Neural cell (in vitro differentiated cells): ENCODE measurements around the gene C12orf60. TPM values are rescaled to one million over a fixed set of nuclear protein-coding genes. Genes with fewer than 3 reads are reported as not detected.

Experiments
- H2AFZ ChIP-seq: fragments of 200-600, 300-800 bp; sonication (generic), shearing (Covaris generic); 2 replicates; pipeline ENCODE4 v1.6.0; 2014; ENCODE audit warnings: low read depth, mild to moderate bottlenecking, antibody characterized with exemption, low read length, moderate library complexity
- H3F3A ChIP-seq: fragments of 200-600 bp; shearing (Covaris generic); 2 replicates; pipeline ENCODE4 v1.6.1; 2016; ENCODE audit warnings: mild to moderate bottlenecking, moderate library complexity, mixed read lengths, antibody characterized with exemption, low read length; ENCODE audit not compliant: insufficient read depth, poor library complexity, severe bottlenecking
- H3K27ac ChIP-seq: fragments of 200-600, 300-800 bp; sonication (generic), shearing (Covaris generic); 2 replicates; pipeline ENCODE4 v1.5.1; 2014; ENCODE audit warnings: mild to moderate bottlenecking, low read length, moderate library complexity
- H3K27me3 ChIP-seq: fragments of 300-800, 200-600 bp; sonication (generic), shearing (Covaris generic); 2 replicates; pipeline ENCODE4 v1.6.0; 2014; ENCODE audit warnings: mild to moderate bottlenecking, low read depth, low read length, moderate library complexity; ENCODE audit not compliant: insufficient read depth
- H3K36me3 ChIP-seq: fragments of 300-800, 200-600 bp; sonication (generic), shearing (Covaris generic); 2 replicates; pipeline ENCODE4 v1.5.1; 2014; ENCODE audit warnings: mild to moderate bottlenecking, antibody characterized with exemption, low read length, moderate library complexity; ENCODE audit not compliant: insufficient read depth
- H3K4me2 ChIP-seq: fragments of 300-800, 200-600 bp; sonication (generic), shearing (Covaris generic); 2 replicates; pipeline ENCODE4 v1.6.0; 2014; ENCODE audit warnings: mild to moderate bottlenecking, low read length
- H3K4me3 ChIP-seq: fragments of 300-800, 200-600 bp; sonication (generic), shearing (Covaris generic); 2 replicates; pipeline ENCODE4 v1.5.1; 2014; ENCODE audit warnings: mild to moderate bottlenecking, low read length, moderate library complexity
- H3K79me2 ChIP-seq: fragments of 200-600 bp; shearing (Covaris generic); replicated peaks from 2 replicates; pipeline ENCODE4 v1.6.0; 2014; ENCODE audit warnings: mild to moderate bottlenecking, low read length, moderate library complexity; ENCODE audit not compliant: insufficient read depth
- H3K9ac ChIP-seq: fragments of 300-800, 200-600 bp; sonication (generic), shearing (Covaris generic); 2 replicates; pipeline ENCODE4 v1.6.1; 2016; ENCODE audit warnings: mild to moderate bottlenecking, low read length, mixed read lengths
- H3K9me2 ChIP-seq: fragments of 200-600 bp; shearing (Covaris generic); 2 replicates; pipeline ENCODE4 v1.6.1; 2016; ENCODE audit warnings: mild to moderate bottlenecking, low read length, mixed read lengths; ENCODE audit not compliant: insufficient read depth
- H3K9me3 ChIP-seq: fragments of 200-600, 300-800 bp; sonication (generic), shearing (Covaris generic); 2 replicates; pipeline ENCODE4 v1.6.1; 2016; ENCODE audit warnings: mild to moderate bottlenecking, mixed run types, low read length, moderate library complexity, mixed read lengths
- H4K20me1 ChIP-seq: fragments of 200-600 bp; shearing (Covaris generic); 2 replicates; pipeline ENCODE4 v1.6.1; 2016; ENCODE audit warnings: mild to moderate bottlenecking, mixed run types; ENCODE audit not compliant: insufficient read depth
- EP300 ChIP-seq: fragments of 450-650 bp; conservative IDR thresholded peaks from 2 replicates; pipeline ENCODE4 v1.6.1; 2014; ENCODE audit warnings: antibody characterized with exemption, mild to moderate bottlenecking, moderate library complexity; ENCODE audit not compliant: poor library complexity, severe bottlenecking
- EZH2 ChIP-seq: fragments of 200-600, 300-800 bp; shearing (Covaris generic), sonication (generic); IDR thresholded peaks from 2 replicates; pipeline ENCODE4 v1.6.1; 2014; ENCODE audit warnings: antibody characterized with exemption, low read length, borderline replicate concordance, mild to moderate bottlenecking; ENCODE audit not compliant: insufficient read depth, poor library complexity, severe bottlenecking
- MXI1 ChIP-seq: fragments of 450-650 bp; conservative IDR thresholded peaks from 2 replicates; pipeline ENCODE4 v1.6.1; 2014; ENCODE audit warnings: antibody characterized with exemption, mild to moderate bottlenecking; ENCODE audit not compliant: poor library complexity, severe bottlenecking
- POLR2AphosphoS5 ChIP-seq: IDR thresholded peaks from 2 replicates; pipeline ENCODE4 v1.6.1; 2012
- RAD21 ChIP-seq: fragments of 450-650 bp; conservative IDR thresholded peaks from 2 replicates; pipeline ENCODE4 v1.6.1; 2014; ENCODE audit warnings: antibody characterized with exemption, mild to moderate bottlenecking, moderate library complexity
- SMC3 ChIP-seq: fragments of 450-650 bp; conservative IDR thresholded peaks from 2 replicates; pipeline ENCODE4 v1.6.1; 2014; ENCODE audit warnings: antibody characterized with exemption, mild to moderate bottlenecking, moderate library complexity; ENCODE audit not compliant: poor library complexity
- TAF1 ChIP-seq: IDR thresholded peaks from 2 replicates; pipeline ENCODE4 v1.6.1; 2012; ENCODE audit warnings: low read depth
- polyA plus RNA-seq: library from polyadenylated mRNA; depleted of rRNA; stranded (reverse); fragments of >200 nt; gene quantifications from 2 replicates; pipeline ENCODE4 v1.2.3, GENCODE V29; 2014
- TF ChIP-seq, protein P1 (sequence below): IDR thresholded peaks from 2 replicates; pipeline ENCODE4 v1.6.1; 2012; ENCODE audit warnings: borderline replicate concordance
- TF ChIP-seq, protein P2 (sequence below): fragments of 450-650 bp; IDR thresholded peaks from 2 replicates; pipeline ENCODE4 v1.5.1; 2014; ENCODE audit warnings: antibody characterized with exemption, mild to moderate bottlenecking, moderate library complexity; ENCODE audit not compliant: poor library complexity, severe bottlenecking

The C12orf60 gene
- polyA plus RNA-seq, 1 donor from 2014 or later = 4.8 TPM

DNA sequence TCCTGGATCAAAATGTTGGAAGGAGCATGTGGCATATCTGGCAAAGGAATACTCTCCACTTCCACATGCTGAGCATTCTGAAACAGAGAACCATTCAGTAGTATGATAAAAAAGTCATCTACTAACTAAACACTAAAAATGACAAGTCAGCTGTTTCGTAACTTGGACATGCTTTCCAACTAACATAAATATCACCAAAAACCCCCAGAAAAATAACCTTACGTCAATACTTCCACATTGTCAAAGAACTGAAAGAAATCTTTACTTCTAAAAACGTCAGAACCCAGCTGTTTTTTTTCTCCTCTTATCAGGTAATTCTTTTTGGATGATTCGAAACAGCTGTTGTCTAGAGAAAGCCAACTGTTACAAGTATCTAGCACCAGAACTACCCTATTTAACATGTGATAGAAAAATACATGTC, 8.4 kb upstream of the C12orf60 start:
- no peak overlapping the region for H3K27ac ChIP-seq
- H3K79me2 ChIP-seq = peaks cover 23% of the 10 kb centered on the region
- no peaks in the 10 kb centered on the region for H3F3A ChIP-seq
- no peak overlapping the region for H2AFZ ChIP-seq
- peaks cover 35% of the 10 kb centered on the region for H3K36me3 ChIP-seq
- no peak for TF ChIP-seq POLR2AphosphoS5
- TF ChIP-seq TAF1 = no peak
- TF ChIP-seq, protein P1, sequence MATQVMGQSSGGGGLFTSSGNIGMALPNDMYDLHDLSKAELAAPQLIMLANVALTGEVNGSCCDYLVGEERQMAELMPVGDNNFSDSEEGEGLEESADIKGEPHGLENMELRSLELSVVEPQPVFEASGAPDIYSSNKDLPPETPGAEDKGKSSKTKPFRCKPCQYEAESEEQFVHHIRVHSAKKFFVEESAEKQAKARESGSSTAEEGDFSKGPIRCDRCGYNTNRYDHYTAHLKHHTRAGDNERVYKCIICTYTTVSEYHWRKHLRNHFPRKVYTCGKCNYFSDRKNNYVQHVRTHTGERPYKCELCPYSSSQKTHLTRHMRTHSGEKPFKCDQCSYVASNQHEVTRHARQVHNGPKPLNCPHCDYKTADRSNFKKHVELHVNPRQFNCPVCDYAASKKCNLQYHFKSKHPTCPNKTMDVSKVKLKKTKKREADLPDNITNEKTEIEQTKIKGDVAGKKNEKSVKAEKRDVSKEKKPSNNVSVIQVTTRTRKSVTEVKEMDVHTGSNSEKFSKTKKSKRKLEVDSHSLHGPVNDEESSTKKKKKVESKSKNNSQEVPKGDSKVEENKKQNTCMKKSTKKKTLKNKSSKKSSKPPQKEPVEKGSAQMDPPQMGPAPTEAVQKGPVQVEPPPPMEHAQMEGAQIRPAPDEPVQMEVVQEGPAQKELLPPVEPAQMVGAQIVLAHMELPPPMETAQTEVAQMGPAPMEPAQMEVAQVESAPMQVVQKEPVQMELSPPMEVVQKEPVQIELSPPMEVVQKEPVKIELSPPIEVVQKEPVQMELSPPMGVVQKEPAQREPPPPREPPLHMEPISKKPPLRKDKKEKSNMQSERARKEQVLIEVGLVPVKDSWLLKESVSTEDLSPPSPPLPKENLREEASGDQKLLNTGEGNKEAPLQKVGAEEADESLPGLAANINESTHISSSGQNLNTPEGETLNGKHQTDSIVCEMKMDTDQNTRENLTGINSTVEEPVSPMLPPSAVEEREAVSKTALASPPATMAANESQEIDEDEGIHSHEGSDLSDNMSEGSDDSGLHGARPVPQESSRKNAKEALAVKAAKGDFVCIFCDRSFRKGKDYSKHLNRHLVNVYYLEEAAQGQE = no peak
- no peak for TF ChIP-seq EP300
- no peak for TF ChIP-seq RAD21
- H3K4me3 ChIP-seq = no peak overlapping the region
- H3K27me3 ChIP-seq = no peaks in the 10 kb centered on the region
- H4K20me1 ChIP-seq = no peaks in the 10 kb centered on the region
- H3K9me3 ChIP-seq = no peaks in the 10 kb centered on the region
- no peak overlapping the region for H3K4me2 ChIP-seq
- H3K9ac ChIP-seq = no peak overlapping the region
- no peaks in the 10 kb centered on the region for H3K9me2 ChIP-seq

DNA sequence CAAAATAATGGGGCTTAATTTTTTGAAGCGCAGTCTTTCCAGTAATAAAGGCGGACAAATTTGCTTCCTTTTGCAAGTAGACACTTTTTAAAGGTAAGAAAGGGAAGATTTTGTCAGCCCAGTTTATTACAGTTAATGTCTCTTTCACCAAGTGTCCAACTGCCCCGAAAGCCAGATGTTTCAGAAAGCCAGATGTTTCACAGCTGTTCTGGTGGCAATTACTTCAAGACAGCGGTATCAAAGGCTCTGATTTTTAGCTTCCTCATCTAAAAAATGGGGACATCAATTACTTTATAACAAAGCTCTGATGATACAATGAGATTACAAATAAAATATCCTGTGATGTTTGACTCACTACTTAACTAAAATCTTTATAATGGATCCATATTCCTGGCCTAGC, 1.2 kb upstream of the C12orf60 start:
- Histone ChIP-seq H3K27ac (peak overlapping the region; percentile 93), H3F3A (no peaks in the 10 kb centered on the region), H3K4me2 (peak overlapping the region; percentile 86), H3K4me3 (peak overlapping the region; percentile 78), H3K36me3 (peaks cover 14% of the 10 kb centered on the region), H3K9me3 (no peaks in the 10 kb centered on the region), H3K9me2 (no peaks in the 10 kb centered on the region), H3K79me2 (peaks cover 50% of the 10 kb centered on the region), H3K9ac (peak overlapping the region; percentile 97), H2AFZ (no peak overlapping the region), H4K20me1 (no peaks in the 10 kb centered on the region), H3K27me3 (no peaks in the 10 kb centered on the region)
- no peak for TF ChIP-seq EZH2
- TF ChIP-seq SMC3 = no peak
- no peak for TF ChIP-seq EP300
- TF ChIP-seq TAF1 = no peak
- TF ChIP-seq RAD21 = no peak
- TF ChIP-seq, protein P2, sequence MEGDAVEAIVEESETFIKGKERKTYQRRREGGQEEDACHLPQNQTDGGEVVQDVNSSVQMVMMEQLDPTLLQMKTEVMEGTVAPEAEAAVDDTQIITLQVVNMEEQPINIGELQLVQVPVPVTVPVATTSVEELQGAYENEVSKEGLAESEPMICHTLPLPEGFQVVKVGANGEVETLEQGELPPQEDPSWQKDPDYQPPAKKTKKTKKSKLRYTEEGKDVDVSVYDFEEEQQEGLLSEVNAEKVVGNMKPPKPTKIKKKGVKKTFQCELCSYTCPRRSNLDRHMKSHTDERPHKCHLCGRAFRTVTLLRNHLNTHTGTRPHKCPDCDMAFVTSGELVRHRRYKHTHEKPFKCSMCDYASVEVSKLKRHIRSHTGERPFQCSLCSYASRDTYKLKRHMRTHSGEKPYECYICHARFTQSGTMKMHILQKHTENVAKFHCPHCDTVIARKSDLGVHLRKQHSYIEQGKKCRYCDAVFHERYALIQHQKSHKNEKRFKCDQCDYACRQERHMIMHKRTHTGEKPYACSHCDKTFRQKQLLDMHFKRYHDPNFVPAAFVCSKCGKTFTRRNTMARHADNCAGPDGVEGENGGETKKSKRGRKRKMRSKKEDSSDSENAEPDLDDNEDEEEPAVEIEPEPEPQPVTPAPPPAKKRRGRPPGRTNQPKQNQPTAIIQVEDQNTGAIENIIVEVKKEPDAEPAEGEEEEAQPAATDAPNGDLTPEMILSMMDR = no peak
- TF ChIP-seq POLR2AphosphoS5 = no peak
- no peak for TF ChIP-seq MXI1
- TF ChIP-seq, protein P1 = no peak
